CD4-positive, alpha-beta T cell treated with Interleukin-17A for 1 hour (primary cell): ENCODE data around the gene SREBF2.

ENCODE experiments used
- DNase-seq: peaks from one replicate; pipeline ENCODE4 v3.0.0-alpha.2; 2020

The SREBF2 gene

DNA sequence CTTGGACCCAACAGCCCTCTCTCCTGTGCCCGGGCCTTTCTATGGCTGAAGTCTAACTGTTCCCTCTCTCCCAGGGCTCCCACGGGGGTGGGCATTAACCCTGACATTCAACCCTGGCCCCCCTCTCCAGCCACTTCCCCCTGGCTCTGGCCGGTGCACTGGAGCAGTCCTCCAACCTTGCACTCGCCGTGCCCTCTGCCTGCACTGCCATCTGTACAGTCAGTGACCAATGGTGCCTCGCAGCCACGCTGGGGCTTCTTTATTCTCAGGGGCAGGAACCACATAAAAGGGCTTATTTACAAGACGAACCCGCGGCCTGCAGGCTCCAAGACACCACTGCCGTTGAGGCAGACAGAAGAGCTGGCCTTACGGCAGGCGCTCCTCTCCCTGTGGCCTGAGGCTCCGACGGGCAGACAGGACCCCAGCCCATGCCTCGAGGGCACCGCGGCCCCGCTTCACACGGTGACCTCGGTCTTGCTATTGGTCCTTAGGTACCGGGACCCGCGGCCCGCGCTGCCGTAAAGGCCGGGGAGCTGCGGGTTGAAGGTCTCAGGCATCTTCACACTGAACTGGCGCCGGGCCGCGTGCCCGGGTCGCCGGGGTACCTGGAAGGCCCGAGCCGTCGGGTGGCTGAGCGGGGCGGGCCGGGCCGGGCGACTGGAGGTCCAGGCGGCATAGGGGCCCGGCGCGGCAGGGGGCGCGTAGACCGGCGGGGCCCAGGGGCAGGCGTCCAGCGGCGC lies 76.6 kb downstream of the SREBF2 start:
- no peak for DNase-seq

DNA sequence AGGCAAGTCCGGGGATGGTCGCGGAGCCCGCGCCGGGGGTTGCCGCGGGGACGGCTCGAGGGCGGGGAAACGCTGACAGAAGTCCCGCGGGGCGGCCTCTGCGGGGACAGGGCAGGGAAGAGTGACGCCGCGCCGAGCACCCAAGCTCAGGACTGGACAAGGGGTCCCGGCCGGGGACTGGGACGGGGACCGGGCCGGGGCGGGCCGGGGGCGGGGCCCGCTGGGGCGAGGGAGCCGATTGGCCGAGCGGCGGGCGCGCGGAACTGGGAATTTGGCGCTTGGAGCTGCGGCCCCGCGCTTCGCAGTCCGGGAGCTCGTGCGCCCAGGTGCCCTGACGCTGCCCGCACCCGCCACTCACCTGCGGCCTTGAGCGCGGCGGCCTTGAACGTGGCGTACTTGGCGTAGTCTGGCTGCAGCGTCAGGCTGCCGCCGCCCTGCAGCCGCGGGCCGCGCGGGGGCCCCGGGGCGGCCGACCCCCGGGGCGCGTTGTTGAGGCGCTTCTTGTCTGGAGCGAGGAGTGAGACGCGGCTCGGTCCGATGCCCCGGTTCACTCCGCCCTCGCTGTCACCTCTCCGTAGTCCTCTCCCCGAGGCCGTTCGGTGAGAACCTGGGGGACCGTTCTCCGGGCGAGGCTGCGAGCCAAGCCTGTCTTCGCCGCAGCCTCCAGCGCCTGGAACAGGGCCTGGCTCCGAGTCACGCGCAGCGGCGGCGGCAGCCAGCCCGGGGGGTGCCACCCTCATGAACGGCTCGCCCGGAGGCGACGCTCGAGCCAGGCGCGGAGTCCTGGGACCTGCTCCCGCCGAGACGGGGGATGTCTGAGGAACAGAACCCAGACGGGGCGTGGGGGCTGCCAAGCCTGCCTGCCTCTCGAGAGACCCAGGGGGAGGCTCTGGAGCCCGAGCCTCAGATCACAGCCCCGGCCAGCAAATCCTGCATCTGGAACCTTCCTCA lies 77.4 kb downstream of the SREBF2 start:
- DNase-seq, result peak; percentile 32

DNA sequence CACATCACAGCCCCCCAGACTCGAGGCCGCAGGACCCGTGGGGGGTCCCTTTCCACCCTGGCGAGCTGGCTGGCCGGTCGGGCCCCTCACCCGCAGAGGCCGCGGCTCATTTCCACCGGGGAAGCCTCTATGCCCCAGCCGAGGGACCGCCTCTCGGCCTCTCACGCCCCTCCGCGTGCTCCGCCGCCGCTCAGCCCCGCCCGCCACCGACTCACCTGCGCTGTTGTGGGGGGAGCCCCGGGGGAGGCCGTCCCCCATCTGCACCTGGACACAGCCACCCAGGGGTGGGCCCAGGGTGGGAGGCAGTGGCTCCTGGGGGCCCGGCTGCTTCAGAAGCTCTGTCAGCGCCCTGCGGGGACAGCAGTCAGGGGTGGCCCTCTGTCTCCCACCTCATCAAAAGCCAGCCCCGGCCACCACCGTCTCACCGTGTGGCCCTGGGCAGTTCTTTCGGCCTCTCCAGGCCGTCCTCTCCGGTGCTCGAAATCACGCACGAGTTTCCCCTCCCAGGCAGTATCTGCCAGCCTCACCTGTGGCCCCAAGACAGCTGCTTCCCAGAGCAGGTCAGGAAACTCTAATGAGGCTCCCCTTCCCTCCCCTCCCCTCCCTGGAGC lies 78.2 kb downstream of the SREBF2 start:
- DNase-seq, result no peak

DNA sequence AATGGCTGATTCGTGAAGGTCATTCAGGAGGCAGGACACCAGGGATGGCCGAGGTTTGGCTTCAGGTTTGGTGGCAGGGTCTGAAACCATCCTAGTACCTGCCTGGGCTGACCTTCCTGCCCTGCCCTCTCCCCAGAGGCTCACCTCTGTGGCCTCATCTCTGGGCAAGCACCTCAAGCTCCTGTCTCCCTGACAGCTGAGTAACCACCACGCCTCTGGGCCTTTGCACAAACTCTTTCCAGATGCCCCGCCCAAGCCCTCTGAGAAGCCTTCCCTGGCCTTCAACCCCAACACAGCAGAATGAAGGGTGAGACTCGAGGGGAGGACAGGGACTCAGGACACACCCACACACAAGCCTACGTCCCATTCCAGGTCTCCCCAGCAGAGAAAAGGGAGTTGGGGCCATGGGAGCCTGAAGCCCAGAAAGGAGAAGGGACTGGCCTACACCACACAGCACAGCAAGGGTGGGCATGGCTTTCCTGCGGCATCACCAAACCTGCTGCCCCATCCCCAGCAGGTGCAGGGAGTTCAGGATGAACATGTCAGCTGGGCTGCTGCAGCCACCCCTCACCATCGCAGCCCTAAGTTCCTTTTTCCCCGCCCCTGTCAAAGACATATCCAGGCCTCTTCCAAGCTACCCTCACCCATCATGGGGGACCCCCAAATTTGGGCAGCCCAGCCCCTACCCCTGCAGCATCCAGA lies 79.6 kb downstream of the SREBF2 start:
- no peak for DNase-seq

DNA sequence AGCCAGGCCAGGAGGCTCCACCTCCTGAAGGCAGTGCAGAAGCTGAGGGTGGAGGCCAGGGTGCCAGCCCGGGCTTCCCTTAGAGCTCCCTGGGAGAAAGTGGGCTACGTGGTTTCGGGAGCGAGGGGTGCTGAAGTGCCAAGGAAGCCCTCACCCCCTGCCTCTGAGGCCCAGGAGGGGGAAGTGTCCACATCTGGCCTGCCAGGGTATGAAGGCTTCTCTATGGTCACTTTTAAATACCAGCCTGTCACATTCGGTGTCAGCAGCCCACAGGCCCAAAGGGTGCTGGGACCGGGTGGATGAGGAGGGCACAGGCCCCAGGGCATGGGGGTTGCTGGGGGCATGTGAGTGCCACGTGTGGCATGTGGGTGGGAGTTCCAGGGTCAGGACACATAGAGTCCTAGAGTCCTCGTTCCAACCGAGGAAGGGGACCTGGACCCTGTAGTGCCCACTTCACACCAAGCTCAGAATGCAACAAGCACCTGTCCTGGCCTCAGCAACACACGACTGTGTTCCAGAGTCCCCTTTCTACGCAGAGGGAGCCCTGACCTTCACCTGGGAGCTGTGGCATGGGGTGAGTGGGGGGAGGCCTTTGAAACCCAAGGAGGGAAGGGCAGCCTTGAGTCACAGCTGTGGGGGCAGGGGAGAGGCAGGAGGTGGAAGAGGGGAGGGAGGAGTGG lies 80.3 kb downstream of the SREBF2 start:
- DNase-seq, result no peak

DNA sequence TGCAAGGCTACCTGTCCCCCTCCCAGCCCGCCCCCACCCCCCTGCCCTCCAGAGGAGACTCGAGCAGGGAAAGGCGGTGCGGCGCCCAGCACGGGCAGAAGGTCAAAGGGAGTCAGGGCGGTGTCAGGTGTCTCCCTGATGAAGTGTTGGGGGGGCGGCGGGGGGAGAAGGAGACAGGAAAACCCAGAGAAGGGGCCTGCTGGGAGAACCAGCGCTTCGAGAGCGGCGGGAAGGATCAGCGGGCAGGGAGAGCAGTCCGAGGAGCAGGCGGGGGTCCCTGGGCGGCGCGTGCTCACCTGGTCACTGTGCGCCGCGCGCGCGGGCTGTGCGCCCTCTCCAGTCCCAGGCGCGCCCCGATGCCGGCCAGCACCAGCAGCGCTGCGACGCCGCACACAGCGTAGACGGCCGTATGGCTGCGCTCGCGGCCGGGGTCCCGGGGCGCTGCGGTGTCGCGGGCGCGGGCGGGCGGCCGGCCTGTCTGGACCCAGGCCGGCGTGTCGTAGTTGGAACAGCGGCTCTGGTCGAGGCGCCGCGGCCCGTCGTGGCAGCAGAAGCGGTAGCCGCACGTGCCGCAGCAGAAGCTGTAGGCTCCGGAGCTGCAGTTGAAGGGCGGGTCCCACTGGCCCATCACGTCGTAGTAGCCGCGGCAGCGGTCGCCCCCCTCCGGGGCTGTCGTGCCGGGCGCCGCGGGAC lies 81.1 kb downstream of the SREBF2 start:
- DNase-seq, result no peak

DNA sequence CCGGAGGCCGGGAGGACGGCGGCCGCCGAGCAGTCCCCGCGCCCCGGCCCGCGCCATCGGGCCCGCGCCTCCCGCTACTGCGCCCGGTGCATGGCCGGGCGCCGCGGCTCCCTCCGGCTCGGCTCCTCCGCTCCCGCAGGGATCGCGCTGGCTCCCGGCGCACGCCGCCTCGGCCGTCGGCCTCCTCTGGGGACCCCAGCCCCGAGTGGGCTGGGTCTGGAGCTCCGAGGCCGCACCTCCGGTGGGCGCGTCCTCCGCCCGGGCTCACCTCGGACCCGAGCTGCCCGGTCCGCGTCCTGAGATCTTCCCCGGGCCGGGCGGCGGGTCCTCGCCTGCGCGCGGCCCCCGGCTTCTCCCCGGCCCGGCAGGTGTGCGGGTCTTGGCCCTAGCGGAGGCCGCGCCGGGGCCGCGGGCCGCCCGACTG lies 81.7 kb downstream of the SREBF2 start:
- no peak for DNase-seq

DNA sequence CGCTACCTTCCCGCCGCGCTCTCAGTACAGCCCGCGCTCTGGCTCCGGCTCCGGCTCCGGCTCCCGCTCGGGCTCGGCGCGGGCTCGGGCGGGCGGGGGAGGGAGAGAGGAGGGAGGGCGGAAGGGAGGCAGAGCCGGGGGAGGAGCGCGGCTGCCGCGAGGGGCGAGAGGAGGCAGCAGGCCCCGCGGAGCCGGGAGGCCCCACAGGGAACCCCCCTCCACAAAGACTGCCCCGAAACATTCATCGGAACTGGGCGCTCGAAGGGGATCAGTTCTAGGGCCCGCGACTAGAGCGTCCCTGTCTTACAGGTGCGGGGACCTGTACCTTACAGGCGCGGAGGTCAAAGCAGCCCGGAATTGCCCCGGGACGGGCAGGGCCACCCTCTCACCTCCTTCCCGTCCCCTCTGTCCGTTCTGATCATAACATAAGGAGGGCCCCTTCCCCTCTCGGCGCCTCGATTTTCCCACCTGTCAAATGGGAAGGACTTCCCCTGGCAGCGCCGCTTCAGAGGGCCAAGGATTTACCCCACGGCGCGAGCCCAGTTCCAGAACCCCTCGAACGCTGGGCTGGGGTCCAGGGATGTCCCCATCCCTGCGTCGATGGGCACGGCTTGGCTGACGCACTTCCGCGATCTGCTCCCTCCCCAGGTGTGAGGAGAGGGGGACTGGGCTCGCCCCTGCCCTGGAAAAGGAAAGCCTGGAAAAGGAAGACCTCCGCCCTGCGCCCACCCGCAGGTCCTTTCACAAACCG lies 82.3 kb downstream of the SREBF2 start, which contains the start of gene SHISA8:
SHISA8 (minus strand) TSS at position 40 of the 751 bp plus-strand sequence. CDS start 407 bp downstream, outside the sequence.
- DNase-seq, result peak; percentile 67

DNA sequence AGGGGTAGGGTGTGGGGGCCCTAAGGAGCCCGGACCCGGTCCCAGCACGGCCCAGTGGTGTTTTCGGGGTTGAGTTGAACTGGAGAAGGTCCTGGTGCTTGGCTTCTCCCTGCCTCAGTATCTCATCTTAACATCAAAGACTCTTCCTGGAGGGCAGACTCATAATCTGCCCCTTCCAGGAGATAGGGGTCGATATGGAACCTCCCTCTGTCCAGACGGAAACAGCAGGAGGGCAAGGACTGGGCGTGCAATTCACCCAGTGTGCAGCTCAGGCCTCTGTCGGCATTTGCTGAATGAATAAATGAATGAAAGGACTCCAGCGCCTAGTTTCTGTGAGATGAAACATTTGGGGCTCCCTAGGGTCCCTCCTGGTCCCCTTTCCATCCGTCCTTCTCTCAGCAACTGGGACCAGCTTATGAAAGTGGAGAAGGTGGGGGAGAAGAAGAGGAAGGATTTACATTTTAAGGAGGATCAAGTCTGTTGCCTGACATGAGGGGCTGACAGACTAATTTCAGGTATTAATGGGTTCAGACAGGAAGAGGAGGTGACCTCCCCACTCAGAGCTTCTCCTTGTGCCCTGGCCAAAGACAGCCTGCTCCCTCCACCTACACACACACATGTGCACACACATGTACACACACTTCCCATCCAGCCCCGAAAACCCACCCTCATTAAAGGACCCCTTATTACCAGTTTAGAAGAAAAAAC lies 83.0 kb downstream of the SREBF2 start:
- DNase-seq, result no peak

DNA sequence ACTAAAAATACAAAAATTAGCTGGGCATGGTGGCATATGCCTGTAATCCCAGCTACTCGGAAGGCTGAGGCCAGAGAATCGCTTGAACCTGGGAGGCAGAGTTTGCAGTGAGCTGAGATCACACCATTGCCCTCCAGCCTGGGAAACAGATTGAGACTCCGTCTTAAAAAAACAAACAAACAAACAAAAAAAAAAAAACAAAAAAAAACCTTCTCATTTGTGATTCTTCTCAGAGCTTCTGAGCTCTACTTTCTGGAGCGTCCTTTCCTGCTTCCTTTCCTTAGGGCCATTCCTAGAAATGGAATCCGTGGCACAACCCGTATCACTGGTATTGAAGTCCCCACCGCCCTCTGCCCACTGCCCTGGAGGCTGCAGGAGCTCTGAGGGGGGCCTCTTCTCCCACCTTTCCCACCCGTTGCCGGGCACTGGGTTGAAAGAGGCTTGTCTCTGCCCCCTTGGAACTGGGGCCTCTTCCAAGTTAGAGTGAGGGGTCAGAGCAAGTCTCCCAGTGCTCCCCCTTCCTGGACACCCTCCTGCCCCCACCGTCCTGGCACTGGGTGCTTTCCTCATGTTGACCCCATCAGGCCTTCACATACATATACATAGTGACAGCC lies 83.9 kb downstream of the SREBF2 start:
- no peak for DNase-seq

DNA sequence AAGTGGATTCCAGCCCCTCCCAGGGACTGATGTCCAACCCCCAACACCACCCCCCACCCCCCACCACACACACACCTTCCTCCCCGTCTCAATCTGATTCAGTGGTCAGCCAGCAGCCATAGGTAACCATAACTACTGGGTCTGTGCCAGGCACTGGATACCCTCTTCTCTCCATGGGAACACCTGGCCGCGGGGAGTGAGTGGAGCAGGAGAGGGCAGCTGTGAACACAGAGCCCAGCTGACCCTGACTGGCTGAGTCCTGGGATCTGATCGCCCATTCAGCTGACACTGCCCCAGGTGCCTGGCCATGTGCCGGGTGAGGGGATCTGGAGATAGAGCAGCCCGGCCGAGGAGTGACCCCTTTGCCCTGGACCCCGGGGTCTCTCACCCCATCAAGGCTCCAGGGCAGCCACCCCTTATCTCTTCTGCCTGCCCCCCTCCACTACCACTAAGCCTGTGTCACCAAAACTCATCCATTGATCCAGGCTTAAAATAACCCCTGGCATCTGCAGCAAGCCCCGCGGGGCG lies 84.5 kb downstream of the SREBF2 start:
- no peak for DNase-seq

DNA sequence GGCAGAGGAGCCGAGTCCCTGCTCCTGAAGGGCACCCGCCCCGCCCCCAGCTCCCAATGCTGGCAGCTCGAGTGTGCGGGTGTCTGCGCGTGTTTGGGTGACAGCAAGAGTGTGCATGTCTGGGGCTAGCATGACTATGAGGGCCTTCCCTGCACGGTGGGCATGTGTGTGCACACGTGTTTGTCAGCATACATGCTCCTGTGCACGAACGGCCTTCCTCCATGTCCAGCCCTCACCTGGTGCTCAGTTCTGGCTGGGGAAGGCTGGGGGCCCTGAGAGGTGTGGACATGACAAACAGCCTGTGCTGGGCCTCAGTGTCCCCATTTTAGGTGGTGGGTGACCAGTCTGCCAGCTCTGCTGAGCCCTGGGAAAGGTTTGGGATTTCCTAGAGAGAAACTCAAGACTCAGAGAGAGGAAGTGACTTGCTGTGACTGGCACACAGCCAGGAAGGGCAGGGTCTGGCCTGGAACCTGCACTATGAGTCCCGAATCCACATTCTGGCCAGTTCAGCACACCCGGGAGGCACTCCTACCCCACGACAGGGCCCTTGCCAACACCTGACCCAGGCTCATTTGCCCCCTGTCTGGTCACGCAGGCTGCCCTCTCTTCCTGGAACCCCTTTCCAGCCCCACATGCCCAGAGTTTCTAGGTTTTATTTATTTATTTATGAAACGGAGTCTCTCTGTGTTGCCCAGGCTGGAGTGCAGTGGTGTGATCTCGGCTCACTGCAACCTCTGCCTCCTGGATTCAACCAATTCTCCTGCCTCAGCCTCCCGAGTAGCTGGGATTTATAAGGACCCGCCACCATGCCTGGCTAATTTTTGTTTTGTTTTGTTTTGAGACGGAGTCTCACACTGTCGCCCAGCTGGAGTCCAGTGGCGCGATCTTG lies 85.2 kb downstream of the SREBF2 start:
- no peak for DNase-seq

DNA sequence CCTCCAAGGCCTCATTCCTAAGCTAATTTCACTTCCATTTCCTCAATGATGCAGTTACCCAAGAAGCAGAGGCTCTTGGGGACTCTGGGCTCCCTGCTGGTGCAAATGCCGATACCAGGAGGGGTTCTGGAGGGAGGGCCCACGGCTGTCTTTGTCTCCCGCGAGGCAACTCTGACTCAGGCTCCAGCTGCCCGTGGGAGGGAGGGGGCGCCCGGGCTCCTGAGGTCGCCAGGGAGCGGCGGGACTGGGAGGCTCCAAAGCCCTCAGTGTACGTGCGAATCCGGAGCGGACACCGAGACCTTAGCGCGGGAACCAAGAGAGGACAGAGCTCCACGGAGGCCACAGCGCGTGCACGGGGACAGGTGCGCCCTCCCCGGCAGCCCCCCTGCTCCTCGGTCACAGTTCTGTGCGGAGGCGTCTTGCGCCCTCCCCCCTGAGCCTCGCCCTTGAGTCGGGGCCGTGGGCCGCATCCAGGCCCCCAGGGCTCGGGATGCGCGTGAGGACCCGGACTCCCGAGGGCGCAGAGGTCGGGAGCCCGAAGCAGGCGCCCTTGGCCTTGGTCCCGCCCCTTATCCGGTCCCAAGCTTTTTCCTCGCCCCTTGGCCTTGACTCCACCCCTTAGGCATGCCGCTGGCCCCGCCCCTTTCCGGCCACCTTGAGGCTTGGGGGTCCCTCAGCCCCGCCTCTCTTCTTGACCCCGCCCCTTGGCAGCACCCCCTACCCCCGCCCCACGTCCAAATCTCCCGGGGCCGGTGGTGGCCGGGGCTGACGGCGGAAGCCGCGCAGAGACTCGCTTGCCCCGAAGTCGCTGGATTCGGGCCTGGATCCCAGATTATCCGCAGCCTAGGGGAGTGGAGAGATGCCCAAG lies 86.7 kb downstream of the SREBF2 start:
- peak; percentile 54 for DNase-seq

DNA sequence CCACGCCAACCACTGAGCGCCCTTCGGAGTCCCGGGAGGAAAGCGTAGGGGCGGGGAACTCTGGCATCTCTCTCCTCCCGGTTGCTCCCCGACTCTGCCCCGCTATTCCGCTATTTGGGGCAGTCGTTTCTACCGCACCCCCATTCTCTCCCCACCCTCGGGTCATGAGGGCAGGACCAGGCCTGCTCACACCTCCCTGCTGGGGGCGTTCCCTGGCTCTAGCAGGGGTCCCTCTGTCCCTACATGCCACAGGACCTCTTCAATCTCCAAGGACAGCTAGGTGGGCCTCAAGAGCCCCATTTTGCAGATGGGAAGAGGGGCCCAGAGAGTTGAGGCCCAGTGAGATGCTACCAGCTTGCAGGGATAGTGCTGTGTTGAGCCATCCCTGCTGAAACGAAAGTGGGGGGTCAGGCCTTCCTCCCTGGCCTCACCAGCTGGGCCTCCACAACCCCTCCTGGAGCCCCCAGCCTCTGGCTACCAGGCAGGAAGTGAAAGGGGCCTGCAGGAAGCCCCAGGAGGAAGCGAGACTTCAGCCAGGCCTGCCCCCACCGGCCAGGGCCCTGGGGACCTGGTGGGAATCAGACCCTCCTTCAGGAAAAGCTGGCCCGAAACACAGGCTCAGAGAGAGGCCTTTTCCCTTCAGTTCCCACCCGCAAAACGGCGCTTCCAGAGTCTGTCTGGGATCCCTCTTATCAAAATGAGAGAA lies 87.5 kb downstream of the SREBF2 start:
- no peak for DNase-seq

DNA sequence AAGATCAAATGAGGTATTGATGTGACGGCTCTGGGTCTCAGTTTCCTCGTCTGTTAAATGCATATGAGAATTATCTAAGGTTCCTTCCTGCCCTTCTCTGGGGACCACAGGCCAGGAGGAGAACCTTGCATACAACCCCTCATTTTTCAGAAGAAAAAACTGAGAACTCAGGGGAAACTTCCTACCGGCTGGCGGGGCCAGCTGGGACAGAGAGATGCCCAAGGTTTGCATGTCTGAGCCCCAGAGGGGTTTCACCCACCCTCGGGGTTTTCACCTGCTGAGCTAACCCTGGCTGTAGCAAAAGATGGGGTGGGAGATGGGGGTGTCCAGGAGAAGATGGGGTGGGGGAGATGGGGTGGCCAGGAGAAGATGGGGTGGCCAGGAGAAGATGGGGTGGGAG lies 89.4 kb downstream of the SREBF2 start:
- DNase-seq, result no peak

DNA sequence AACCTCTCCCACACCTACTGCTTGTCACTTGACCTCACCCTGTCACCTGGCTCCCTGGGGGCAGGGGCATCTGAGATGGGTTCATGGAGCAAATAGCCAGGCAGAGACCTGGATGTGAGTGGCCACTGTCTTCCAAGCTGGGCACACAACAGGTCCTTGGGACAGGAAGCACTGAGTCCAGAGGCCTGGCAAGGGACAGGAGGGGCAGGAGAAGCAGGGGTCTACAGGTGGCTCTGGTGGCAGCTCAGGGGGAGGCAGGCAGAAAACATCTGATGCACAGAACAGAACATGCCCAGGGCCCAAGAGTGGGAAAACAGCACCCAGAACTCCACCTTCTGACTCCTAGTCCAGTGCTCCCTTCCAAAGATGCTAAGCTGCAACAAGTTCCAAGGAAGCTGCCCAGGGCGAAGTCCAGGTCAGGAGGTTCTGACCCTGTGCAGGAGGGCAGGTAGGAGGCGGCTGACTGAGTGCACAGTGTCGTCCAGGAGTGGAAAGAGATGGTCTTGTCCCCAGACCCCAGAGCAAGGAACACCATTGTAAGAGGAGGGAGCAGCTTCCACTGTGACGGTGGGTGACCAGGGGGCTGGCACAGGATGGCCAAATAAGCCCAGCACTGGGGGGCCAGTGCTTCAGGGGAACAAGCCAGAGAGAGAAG lies 90.2 kb downstream of the SREBF2 start:
- no peak for DNase-seq
